NCI-H1694 treated with DMSO at 0.1 percent for 48 hours (cell line): ENCODE data around the gene AJUBA.

Source experiments
- DNase-seq: peaks from one replicate; lab custom pipeline; 2025; lab: John Stamatoyannopoulos, UW

Gene AJUBA

GRCh38 chr14:22935156-22935555 is 47.2 kb downstream of the AJUBA start:
- no peak for DNase-seq

GRCh38 chr14:22932146-22932545 is 50.2 kb downstream of the AJUBA start:
- no peak for DNase-seq

GRCh38 chr14:22929961-22930364 is 52.4 kb downstream of the AJUBA start:
- peak; percentile 78 for DNase-seq

GRCh38 chr14:22929104-22929960 is 53.0 kb downstream of the AJUBA start, which contains the start of gene PRMT5:
Gene PRMT5 (minus strand): TSS chr14:22929376. CDS start chr14:22929361, 15 bp downstream.
- DNase-seq: peak; percentile 100

GRCh38 chr14:22928237-22929103 is 53.9 kb downstream of the AJUBA start:
- no peak for DNase-seq

GRCh38 chr14:22926316-22926715 is 56.0 kb downstream of the AJUBA start:
- no peak for DNase-seq

GRCh38 chr14:22925513-22925912 is 56.8 kb downstream of the AJUBA start:
- DNase-seq: no peak

GRCh38 chr14:22923746-22924145 is 58.6 kb downstream of the AJUBA start:
- no peak for DNase-seq

GRCh38 chr14:22922294-22922693 is 60.1 kb downstream of the AJUBA start:
- DNase-seq: no peak
